ENCODE data around the gene HESX1. TPM values are rescaled to one million over a fixed set of nuclear protein-coding genes. Genes with fewer than 3 reads are reported as not detected.

Gene HESX1
- total RNA-seq, 4 donors from 2014 or later: 0.30 to 3.7 (median 1.6) TPM

GRCh38 chr3:57164657-57165573, 34.9 kb downstream of the HESX1 start, which contains the start of gene IL17RD:
TSS of gene IL17RD (minus strand) at chr3:57165353. CDS start at chr3:57165286, 67 bp downstream.
- 0 to 1% methylated on average over 31 to 49 of the region's 98 CpGs for WGBS, 2 donors
- peak; percentile 53 to 94 for DNase-seq (ENCODE audit: low spot score in 2 of 2)
- peak within 1 kb of the TSS; percentile 48 for H3K4me3 ChIP-seq (ENCODE audit: low read depth, poor library complexity, severe bottlenecking)
- TF ChIP-seq CTCF (IDR thresholded peaks at IDR 0.05) (no peak), POLR2A (IDR thresholded peaks at IDR 0.05) (no peak)
- intact Hi-C loops (cut with DNase I; ENCODE audit: low total_unique reads): no loop called here

GRCh38 chr3:57164217-57164656, 35.5 kb downstream of the HESX1 start:
- intact Hi-C loops (cut with DNase I; ENCODE audit: low total_unique reads): no loop called here
- DNase-seq (ENCODE audit: low spot score in 2 of 2): peak; percentile 21 to 90

GRCh38 chr3:57163751-57164150, 36.0 kb downstream of the HESX1 start:
- intact Hi-C loops (cut with DNase I; ENCODE audit: low total_unique reads): no loop called here
- whole genome bisulfite sequencing, 2 donors: 19 to 24% methylated on average over 8 of the region's 8 CpGs
- H3K4me3 ChIP-seq (ENCODE audit: low read depth, poor library complexity, severe bottlenecking): no peak overlapping the region
- no peak for TF ChIP-seq POLR2A (IDR thresholded peaks at IDR 0.05)
- no peak for TF ChIP-seq CTCF (IDR thresholded peaks at IDR 0.05)
- no peak for DNase-seq (ENCODE audit: low spot score in 2 of 2)

More at GRCh38 chr3:57164217-57164656, 35.5 kb downstream of the HESX1 start:
- H3K4me3 ChIP-seq (ENCODE audit: low read depth, poor library complexity, severe bottlenecking): peak overlapping the region; percentile 48
- TF ChIP-seq POLR2A (IDR thresholded peaks at IDR 0.05): no peak
- TF ChIP-seq CTCF (IDR thresholded peaks at IDR 0.05): no peak
- 3 to 8% methylated on average over 29 to 30 of the region's 30 CpGs for WGBS, 2 donors

- no peak for DNase-seq (ENCODE audit: low spot score in 2 of 2)
- intact Hi-C loops (cut with DNase I; ENCODE audit: low total_unique reads): no loop called here
- no peak overlapping the region for H3K4me3 ChIP-seq (ENCODE audit: low read depth, poor library complexity, severe bottlenecking)
- TF ChIP-seq POLR2A (IDR thresholded peaks at IDR 0.05) (no peak), CTCF (IDR thresholded peaks at IDR 0.05) (no peak)
- 63 to 82% methylated on average over 1 of the region's 1 CpG for WGBS, 2 donors
Observed at GRCh38 chr3:57161915-57162314, 37.9 kb downstream of the HESX1 start.

GRCh38 chr3:57160765-57161538, 38.8 kb downstream of the HESX1 start:
- DNase-seq (ENCODE audit: low spot score in 2 of 2): no peak
- intact Hi-C loops (cut with DNase I; ENCODE audit: low total_unique reads): no loop called here
- no peak overlapping the region for H3K4me3 ChIP-seq (ENCODE audit: low read depth, poor library complexity, severe bottlenecking)
- 23 to 25% methylated on average over 5 of the region's 5 CpGs for WGBS, 2 donors
- no peak for TF ChIP-seq CTCF (IDR thresholded peaks at IDR 0.05)
- no peak for TF ChIP-seq POLR2A (IDR thresholded peaks at IDR 0.05)

Measured in lower leg skin (tissue), 4 donors.